C4-2B (cell line): ENCODE results near the gene EIF4E1B.

Experiments
- H3K27ac ChIP-seq: fragments of 450-650 bp; 2 replicates; pipeline ENCODE4 v1.5.1; 2017
- ZFX ChIP-seq: fragments of 450-650 bp; IDR thresholded peaks from 2 replicates; pipeline ENCODE4 v1.6.1; 2017
- TF ChIP-seq, protein P1 (sequence below): fragments of 450-650 bp; conservative IDR thresholded peaks from 2 replicates; pipeline ENCODE4 v1.5.1; 2017; ENCODE audit warnings: mild to moderate bottlenecking

EIF4E1B gene

GRCh38 chr5:176662371-176663333 lies 32.2 kb downstream of the EIF4E1B start:
- H3K27ac ChIP-seq, result no peak overlapping the region
- TF ChIP-seq ZFX, result no peak
- TF ChIP-seq, protein P1, sequence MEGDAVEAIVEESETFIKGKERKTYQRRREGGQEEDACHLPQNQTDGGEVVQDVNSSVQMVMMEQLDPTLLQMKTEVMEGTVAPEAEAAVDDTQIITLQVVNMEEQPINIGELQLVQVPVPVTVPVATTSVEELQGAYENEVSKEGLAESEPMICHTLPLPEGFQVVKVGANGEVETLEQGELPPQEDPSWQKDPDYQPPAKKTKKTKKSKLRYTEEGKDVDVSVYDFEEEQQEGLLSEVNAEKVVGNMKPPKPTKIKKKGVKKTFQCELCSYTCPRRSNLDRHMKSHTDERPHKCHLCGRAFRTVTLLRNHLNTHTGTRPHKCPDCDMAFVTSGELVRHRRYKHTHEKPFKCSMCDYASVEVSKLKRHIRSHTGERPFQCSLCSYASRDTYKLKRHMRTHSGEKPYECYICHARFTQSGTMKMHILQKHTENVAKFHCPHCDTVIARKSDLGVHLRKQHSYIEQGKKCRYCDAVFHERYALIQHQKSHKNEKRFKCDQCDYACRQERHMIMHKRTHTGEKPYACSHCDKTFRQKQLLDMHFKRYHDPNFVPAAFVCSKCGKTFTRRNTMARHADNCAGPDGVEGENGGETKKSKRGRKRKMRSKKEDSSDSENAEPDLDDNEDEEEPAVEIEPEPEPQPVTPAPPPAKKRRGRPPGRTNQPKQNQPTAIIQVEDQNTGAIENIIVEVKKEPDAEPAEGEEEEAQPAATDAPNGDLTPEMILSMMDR, result no peak

DNA sequence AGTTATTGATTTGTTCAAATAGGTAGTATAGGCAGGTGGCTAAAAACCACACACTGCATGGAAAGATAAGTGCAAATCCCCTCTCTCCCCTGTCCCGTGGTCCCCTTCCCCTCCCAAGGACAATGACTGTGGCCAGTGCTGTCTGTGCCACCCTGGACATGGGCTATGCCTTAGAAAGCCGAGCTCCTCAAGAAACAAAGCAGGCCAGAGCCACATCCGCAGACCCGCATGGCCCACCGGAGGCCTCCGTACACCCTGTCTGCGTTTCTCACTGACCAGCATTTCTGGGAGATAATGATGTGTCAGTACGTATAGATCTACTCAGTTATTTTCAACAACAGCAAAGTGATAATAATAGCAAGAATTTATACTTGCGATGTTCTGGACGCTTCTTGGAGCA lies 33.1 kb downstream of the EIF4E1B start:
- no peak for TF ChIP-seq ZFX
- TF ChIP-seq, protein P1, result no peak
- no peak overlapping the region for H3K27ac ChIP-seq

- H3K27ac ChIP-seq, result no peak overlapping the region
- TF ChIP-seq, protein P1, result no peak
- TF ChIP-seq ZFX, result no peak
Observed at GRCh38 chr5:176664479-176664878, 34.0 kb downstream of the EIF4E1B start.

GRCh38 chr5:176664886-176665285 lies 34.4 kb downstream of the EIF4E1B start:
- TF ChIP-seq ZFX, result no peak
- TF ChIP-seq, protein P1, result no peak
- no peak overlapping the region for H3K27ac ChIP-seq

GRCh38 chr5:176665517-176665916 lies 35.0 kb downstream of the EIF4E1B start:
- no peak overlapping the region for H3K27ac ChIP-seq
- TF ChIP-seq ZFX, result no peak
- TF ChIP-seq, protein P1, result no peak

GRCh38 chr5:176667637-176668036 lies 37.2 kb downstream of the EIF4E1B start:
- H3K27ac ChIP-seq, result no peak overlapping the region
- TF ChIP-seq ZFX, result no peak
- TF ChIP-seq, protein P1, result no peak

- no peak overlapping the region for H3K27ac ChIP-seq
- no peak for TF ChIP-seq ZFX
- TF ChIP-seq, protein P1, result no peak
Observed at GRCh38 chr5:176670449-176670848, 40.0 kb downstream of the EIF4E1B start.
